DND-41 (cell line): ENCODE data around the gene LAG3.

Experiments
- ATAC-seq: fragments of 200-7000 bp; cut with Tn5 transposase; 3 replicates; pipeline ENCODE4 v1.9.1; 2021; ENCODE audit warnings: low read depth; ENCODE audit not compliant: insufficient read depth
- DNase-seq: peaks from one replicate; pipeline ENCODE4 v3.0.0-alpha.2; 2020
- H2AFZ ChIP-seq: 2 replicates; pipeline ENCODE4 v1.6.0; 2012; ENCODE audit warnings: low read depth, low read length
- H3K27ac ChIP-seq: 2 replicates; pipeline ENCODE4 v1.5.1; 2012; ENCODE audit warnings: low read length, inconsistent platforms
- H3K27me3 ChIP-seq: fragments of 200-600 bp; sonication (generic); 2 replicates; pipeline ENCODE4 v1.6.0; 2012; ENCODE audit warnings: low read length, mild to moderate bottlenecking, inconsistent platforms; ENCODE audit not compliant: insufficient read depth, poor library complexity
- H3K36me3 ChIP-seq: 2 replicates; pipeline ENCODE4 v1.5.1; 2012; ENCODE audit warnings: low read length, inconsistent platforms; ENCODE audit not compliant: insufficient read depth
- H3K4me1 ChIP-seq: 2 replicates; pipeline ENCODE4 v1.5.1; 2012; ENCODE audit warnings: mild to moderate bottlenecking, low read length; ENCODE audit not compliant: insufficient read depth
- H3K4me2 ChIP-seq: 2 replicates; pipeline ENCODE4 v1.6.0; 2012; ENCODE audit warnings: mild to moderate bottlenecking, moderate library complexity, low read length, inconsistent platforms; ENCODE audit not compliant: insufficient read depth
- H3K4me3 ChIP-seq, 2 experiments: fragments of 200-600 bp in 1 of 2; shearing (Covaris generic) in 1 of 2; 2 replicates each; pipeline ENCODE4 v1.5.1; 2012 to 2016; ENCODE audit warnings: inconsistent platforms in 2 of 2, low read length in 2 of 2, mild to moderate bottlenecking in 2 of 2, low read depth in 1 of 2, moderate library complexity in 1 of 2
- H3K79me2 ChIP-seq: 2 replicates; pipeline ENCODE4 v1.6.0; 2012; ENCODE audit warnings: low read length, inconsistent platforms; ENCODE audit not compliant: insufficient read depth
- H3K9ac ChIP-seq: 2 replicates; pipeline ENCODE4 v1.6.0; 2012; ENCODE audit warnings: low read depth, mild to moderate bottlenecking, inconsistent platforms, low read length, moderate library complexity
- H3K9me3 ChIP-seq: 2 replicates; pipeline ENCODE4 v1.5.1; 2012; ENCODE audit warnings: low read length, moderate library complexity, mild to moderate bottlenecking, inconsistent platforms; ENCODE audit not compliant: insufficient read depth, severe bottlenecking
- H4K20me1 ChIP-seq: 2 replicates; pipeline ENCODE4 v1.6.0; 2012; ENCODE audit warnings: low read length; ENCODE audit not compliant: insufficient read depth
- EZH2 ChIP-seq: IDR thresholded peaks from 3 replicates; pipeline ENCODE4 v1.6.1; 2012; ENCODE audit warnings: borderline replicate concordance, low read depth, mild to moderate bottlenecking, moderate library complexity, low read length, inconsistent platforms; ENCODE audit not compliant: severe bottlenecking
- TF ChIP-seq, protein P1 (sequence below): IDR thresholded peaks from 2 replicates; pipeline ENCODE4 v1.5.1; 2012; ENCODE audit warnings: borderline replicate concordance, low read length, moderate library complexity, mild to moderate bottlenecking; ENCODE audit not compliant: poor library complexity, severe bottlenecking; ENCODE audit errors: extremely low read depth

LAG3 gene

DNA sequence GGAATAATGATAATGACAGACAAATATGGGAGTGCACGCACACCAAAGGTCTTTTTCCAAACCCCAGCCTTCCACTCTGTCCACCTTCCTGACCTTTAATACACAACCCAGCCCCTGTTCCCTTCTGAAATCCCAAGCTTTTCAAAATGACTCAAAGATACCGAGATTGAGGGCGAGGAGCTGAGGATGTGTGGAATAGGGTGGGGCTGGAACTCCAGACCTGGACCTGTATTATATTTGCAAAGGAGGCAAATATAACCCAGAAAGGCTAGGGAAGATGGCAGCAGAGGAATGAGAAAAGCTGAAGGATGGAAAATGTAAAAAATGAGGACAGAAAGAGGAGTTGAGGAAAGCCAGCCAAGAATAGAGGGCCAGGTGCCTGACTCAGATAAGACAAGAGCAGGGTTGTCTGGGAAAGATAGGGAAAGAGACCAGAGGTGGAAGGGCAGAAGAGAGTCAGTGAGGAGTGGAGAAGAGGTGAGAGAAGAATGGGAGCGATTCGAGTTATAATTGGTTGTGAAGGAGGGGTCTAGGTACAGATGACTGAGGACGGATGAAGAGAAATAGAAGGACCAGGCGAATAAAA is 7.2 kb upstream of the LAG3 start:
- Histone ChIP-seq H4K20me1 (peaks cover 11% of the 10 kb centered on the region), H3K4me2 (0 out of 2 replicates have a peak overlapping the region, but pooled peaks have one; percentile 88), H3K9ac (no peak overlapping the region), H2AFZ (no peak overlapping the region), H3K9me3 (no peaks in the 10 kb centered on the region), H3K4me3 (no peak overlapping the region), H3K27me3 (peaks cover 60% of the 10 kb centered on the region), H3K4me1 (peaks cover 30% of the 10 kb centered on the region), H3K27ac (no peak overlapping the region), H3K79me2 (no peaks in the 10 kb centered on the region), H3K36me3 (no peaks in the 10 kb centered on the region)
- ATAC-seq: no peak
- DNase-seq: no peak
- TF ChIP-seq, protein P1, sequence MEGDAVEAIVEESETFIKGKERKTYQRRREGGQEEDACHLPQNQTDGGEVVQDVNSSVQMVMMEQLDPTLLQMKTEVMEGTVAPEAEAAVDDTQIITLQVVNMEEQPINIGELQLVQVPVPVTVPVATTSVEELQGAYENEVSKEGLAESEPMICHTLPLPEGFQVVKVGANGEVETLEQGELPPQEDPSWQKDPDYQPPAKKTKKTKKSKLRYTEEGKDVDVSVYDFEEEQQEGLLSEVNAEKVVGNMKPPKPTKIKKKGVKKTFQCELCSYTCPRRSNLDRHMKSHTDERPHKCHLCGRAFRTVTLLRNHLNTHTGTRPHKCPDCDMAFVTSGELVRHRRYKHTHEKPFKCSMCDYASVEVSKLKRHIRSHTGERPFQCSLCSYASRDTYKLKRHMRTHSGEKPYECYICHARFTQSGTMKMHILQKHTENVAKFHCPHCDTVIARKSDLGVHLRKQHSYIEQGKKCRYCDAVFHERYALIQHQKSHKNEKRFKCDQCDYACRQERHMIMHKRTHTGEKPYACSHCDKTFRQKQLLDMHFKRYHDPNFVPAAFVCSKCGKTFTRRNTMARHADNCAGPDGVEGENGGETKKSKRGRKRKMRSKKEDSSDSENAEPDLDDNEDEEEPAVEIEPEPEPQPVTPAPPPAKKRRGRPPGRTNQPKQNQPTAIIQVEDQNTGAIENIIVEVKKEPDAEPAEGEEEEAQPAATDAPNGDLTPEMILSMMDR: no peak
- peak; percentile 34 for TF ChIP-seq EZH2

DNA sequence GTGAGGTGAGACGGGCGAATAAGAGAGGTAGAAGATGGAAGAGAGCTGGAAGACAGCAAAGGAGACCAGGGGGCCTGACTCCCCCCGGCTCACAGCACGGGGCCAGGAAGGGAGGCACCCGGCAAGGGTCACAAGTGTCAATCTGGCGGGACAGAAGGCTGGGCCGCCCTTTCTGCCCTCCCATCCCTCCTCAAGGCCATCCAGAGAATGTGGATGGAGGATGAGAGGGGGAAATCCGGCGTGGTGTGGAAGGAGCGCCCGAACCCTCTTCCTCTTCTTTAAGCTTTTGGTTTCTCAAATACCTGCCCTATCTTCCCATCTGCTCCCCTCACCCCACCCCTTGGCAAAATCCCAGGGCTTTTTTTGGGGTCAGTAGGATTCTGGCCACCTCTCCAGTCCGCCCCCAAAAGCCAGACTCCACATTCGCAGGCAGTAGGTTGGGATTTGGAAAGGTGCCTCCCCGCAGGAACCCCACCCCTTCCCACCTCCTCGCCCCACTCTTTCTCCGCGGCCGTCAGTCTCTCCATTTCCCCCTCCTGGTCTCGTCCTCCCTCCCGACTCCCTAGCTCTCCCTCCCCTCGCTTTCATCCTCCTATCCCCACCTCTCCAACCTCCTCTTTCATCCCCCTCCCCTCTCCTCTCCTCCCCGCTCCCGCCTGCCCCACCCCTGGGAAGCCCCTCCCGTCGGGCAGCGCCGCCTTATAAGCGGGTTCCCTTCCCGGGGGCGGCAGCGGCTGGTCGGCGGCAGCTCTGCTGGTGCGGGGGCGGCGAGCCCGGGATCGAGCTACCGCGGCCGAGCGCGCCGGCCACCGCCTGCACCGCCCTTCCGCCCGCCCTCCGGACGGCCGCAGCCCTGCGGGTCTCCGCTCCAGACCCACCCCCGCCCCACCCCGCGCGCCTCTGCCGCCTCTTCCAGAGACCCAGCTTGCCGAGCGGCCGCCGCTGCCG is 6.4 kb upstream of the LAG3 start, which contains the start of gene PTMS:
PTMS (plus strand) TSS at position 730 of the 948 bp plus-strand sequence. CDS start 343 bp downstream, outside the sequence.
- Histone ChIP-seq H3K4me1 (peaks cover 30% of the 10 kb centered on the region), H4K20me1 (peaks cover 11% of the 10 kb centered on the region), H3K9me3 (no peaks in the 10 kb centered on the region), H3K9ac (peak within 1 kb of the TSS; percentile 61), H3K27me3 (peaks cover 58% of the 10 kb centered on the region), H3K79me2 (no peaks in the 10 kb centered on the region), H3K4me2 (peak within 1 kb of the TSS; percentile 88), H3K27ac (no peak within 1 kb of the TSS), H3K4me3 (peak within 1 kb of the TSS; percentile 24 to 62; a peak in 3 of 4 replicates), H2AFZ (peak within 1 kb of the TSS; percentile 80), H3K36me3 (no peaks in the 10 kb centered on the region)
- peak; percentile 88 for TF ChIP-seq EZH2
- TF ChIP-seq, protein P1: no peak
- peak; percentile 62 for DNase-seq
- ATAC-seq: peak; percentile 41

DNA sequence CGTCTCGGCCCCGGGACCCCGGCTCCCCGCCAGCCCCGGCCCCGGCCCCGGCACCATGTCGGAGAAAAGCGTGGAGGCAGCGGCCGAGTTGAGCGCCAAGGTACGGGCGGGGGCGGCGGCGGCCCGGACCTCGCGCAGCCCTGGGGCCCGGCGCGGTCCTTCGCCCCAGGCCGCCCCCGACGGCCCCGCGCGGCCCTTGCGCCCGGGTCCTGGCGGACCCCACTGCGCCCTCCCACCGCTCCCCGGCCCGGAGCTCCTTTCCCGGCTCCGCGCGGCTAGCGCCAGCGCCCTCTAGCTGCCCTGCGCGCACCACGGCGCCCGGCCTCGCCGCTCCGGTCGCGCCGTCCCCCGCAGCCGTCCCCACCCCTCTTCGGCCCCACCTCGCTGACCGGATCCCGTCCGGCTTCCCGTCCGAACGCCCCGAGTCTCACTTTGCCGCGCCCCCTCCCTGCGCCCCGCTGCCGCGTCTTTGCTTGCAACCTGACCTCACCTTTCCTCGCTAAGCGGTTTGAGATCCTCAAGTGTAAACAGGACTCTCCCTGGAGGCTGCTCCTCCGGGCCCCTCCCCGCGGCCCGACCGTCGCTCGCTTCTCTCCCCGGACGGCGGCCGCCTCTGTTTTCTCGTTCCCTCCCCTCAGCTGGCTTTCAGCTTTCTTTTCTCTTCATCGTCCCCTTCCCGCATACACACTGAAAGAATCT is 5.5 kb upstream of the LAG3 start:
- TF ChIP-seq EZH2: peak; percentile 82
- TF ChIP-seq, protein P1: peak; percentile 72
- no peak overlapping the region for H3K27ac ChIP-seq
- no peaks in the 10 kb centered on the region for H3K79me2 ChIP-seq
- no peaks in the 10 kb centered on the region for H3K36me3 ChIP-seq
- H3K4me1 ChIP-seq: peaks cover 30% of the 10 kb centered on the region
- H3K4me3 ChIP-seq: peak overlapping the region; percentile 24 to 62; a peak in 3 of 4 replicates
- H4K20me1 ChIP-seq: peaks cover 11% of the 10 kb centered on the region
- ATAC-seq (peak; percentile 74), DNase-seq (peak; percentile 48)
- H3K4me2 ChIP-seq: peak overlapping the region; percentile 88
- H2AFZ ChIP-seq: peak overlapping the region; percentile 80
- H3K27me3 ChIP-seq: peaks cover 58% of the 10 kb centered on the region
- no peaks in the 10 kb centered on the region for H3K9me3 ChIP-seq
- peak overlapping the region; percentile 61 for H3K9ac ChIP-seq
